Natural killer cell (primary cell): ENCODE measurements around the gene ZBTB22. TPM values are rescaled to one million over a fixed set of nuclear protein-coding genes. Genes with fewer than 3 reads are reported as not detected.

ENCODE experiments used
- ATAC-seq, 3 donors: fragments of 150-1000 bp in 2 of 3; fragments of 200-7000 bp in 1 of 3; cut with Tn5 transposase; 1 replicate in 1 of 3; 2 replicates in 2 of 3; pipeline ENCODE4 v1.10.0; 2021; ENCODE audit warnings: mild to moderate bottlenecking in 2 of 3, moderate library complexity in 2 of 3
- DNase-seq, 2 donors: peaks; one replicate each; pipeline versions ENCODE4 v3.0.0 to v3.0.0-alpha.2; 2013 to 2021; ENCODE audit warnings: mixed read lengths in 1 of 2
- H3K27ac ChIP-seq: one replicate; pipeline ENCODE4 v1.5.1; 2013; ENCODE audit warnings: mild to moderate bottlenecking, low read length
- H3K27me3 ChIP-seq: one replicate; pipeline ENCODE4 v1.6.1; 2013; ENCODE audit warnings: low read length; ENCODE audit not compliant: control insufficient read depth, insufficient read depth
- H3K36me3 ChIP-seq: one replicate; pipeline ENCODE4 v1.6.1; 2013; ENCODE audit warnings: low read length; ENCODE audit not compliant: control insufficient read depth, insufficient read depth
- H3K4me1 ChIP-seq: one replicate; pipeline ENCODE4 v1.6.1; 2013; ENCODE audit warnings: low read length; ENCODE audit not compliant: control insufficient read depth, insufficient read depth
- H3K4me3 ChIP-seq: one replicate; pipeline ENCODE4 v1.5.1; 2013; ENCODE audit warnings: low read length
- H3K9me3 ChIP-seq: one replicate; pipeline ENCODE4 v1.6.1; 2013; ENCODE audit warnings: low read length; ENCODE audit not compliant: control insufficient read depth, insufficient read depth
- H3K27ac Mint-ChIP-seq, 2 donors: one replicate each; pipeline ENCODE4 v1.8.0; 2022; ENCODE audit warnings: mild to moderate bottlenecking in 2 of 2, mixed read lengths in 2 of 2, moderate library complexity in 1 of 2
- H3K27me3 Mint-ChIP-seq, 2 donors: one replicate each; pipeline ENCODE4 v1.8.0; 2022; ENCODE audit warnings: low read depth in 2 of 2, mixed read lengths in 2 of 2
- H3K36me3 Mint-ChIP-seq: one replicate; pipeline ENCODE4 v1.8.0; 2022; ENCODE audit warnings: mixed read lengths
- H3K4me1 Mint-ChIP-seq, 2 donors: one replicate each; pipeline ENCODE4 v1.8.0; 2022; ENCODE audit warnings: mixed read lengths in 2 of 2
- H3K4me3 Mint-ChIP-seq: one replicate; pipeline ENCODE4 v1.8.0; 2022; ENCODE audit warnings: mild to moderate bottlenecking, moderate library complexity, mixed read lengths
- H3K9me3 Mint-ChIP-seq, 2 donors: one replicate each; pipeline ENCODE4 v1.8.0; 2022; ENCODE audit warnings: mixed read lengths in 2 of 2
- WGBS: methylation state at CpG from one replicate; pipeline ENCODE4 v1.1.7; 2013; ENCODE audit warnings: missing lambda C conversion rate; ENCODE audit not compliant: insufficient coverage; 5-methylcytosine and 5-hydroxymethylcytosine counted together
- intact Hi-C: fragments of 100-400 bp; cut with micrococcal nuclease; formaldehyde crosslinking; loops from one replicate; pipeline ENCODE4 v1.14.2; 2022
- total RNA-seq, 4 donors: library from RNA; stranded (reverse); fragments of 120-200 nt in 1 of 4; gene quantifications; one replicate each; pipeline versions ENCODE4 v1.2.3 to v1.2.4, GENCODE V29; 2013 to 2022
- TF ChIP-seq, protein P1 (sequence below): fragments of 200-600 bp; IDR thresholded peaks from one replicate; pipeline ENCODE4 v1.8.0; 2022; ENCODE audit warnings: antibody characterized with exemption

Gene ZBTB22
- total RNA-seq, 3 donors from 2014 or later (not counting 1 experiment from before 2014, with no cell fraction given), result 20.4 to 34.0 (median 25.9) TPM

DNA sequence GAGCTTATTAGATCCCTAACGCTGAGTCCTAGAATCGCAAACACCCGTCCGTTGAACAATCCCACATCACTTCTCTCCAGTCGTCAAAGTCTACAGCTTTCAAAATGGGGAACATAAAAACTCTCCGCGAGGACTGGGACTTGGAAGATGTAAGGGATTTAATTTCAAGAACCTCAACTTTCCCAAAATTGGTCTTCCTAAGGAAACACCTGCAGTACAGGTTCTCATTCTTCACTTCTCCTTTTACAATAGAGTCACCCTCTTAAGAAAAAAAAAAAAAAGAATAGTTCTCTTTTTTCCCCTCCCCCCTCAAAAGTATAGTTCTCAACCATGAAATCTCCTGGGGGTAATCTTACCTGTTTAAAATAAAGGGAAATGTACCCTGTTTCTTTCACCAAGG, 6.6 kb upstream of the ZBTB22 start:
- Mint-ChIP-seq H3K36me3 (peaks cover 13% of the 10 kb centered on the region), H3K9me3 (no peaks in the 10 kb centered on the region)
- WGBS, result 11% methylated on average over 5 of the region's 7 CpGs

DNA sequence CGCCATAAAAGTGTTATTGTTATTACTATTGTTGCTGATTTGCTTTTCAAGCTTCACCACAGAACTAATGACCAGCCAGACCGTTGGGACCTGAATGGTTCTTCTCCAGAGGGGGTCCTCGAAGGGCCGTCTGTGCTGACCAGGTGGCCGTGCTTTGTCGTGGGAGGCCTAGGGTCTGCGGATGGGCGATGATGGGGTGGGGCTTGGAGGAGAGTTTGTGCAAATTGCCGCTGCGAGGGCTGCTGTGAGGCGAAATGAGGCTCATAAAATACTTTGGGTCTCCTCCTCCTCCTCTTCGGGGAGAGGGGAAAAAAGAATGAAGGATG, 6.0 kb upstream of the ZBTB22 start:
- intact Hi-C loops, result loop anchor here (1.0 kb wide), 4 partner anchors 22 to 87 kb away; partner anchors contain the start of genes KIFC1, PFDN6 and WDR46
- ATAC-seq (no peak), DNase-seq (no peak)
- Mint-ChIP-seq H3K9me3 (no peaks in the 10 kb centered on the region), H3K27me3 (no peaks in the 10 kb centered on the region), H3K36me3 (peaks cover 18% of the 10 kb centered on the region), H3K4me3 (peak overlapping the region; percentile 99), H3K4me1 (peaks cover 50 to 57% of the 10 kb centered on the region in 2 donors), H3K27ac (peak overlapping the region; percentile 98)
- H3K4me1 ChIP-seq, result peaks cover 46% of the 10 kb centered on the region
- TF ChIP-seq, protein P1, sequence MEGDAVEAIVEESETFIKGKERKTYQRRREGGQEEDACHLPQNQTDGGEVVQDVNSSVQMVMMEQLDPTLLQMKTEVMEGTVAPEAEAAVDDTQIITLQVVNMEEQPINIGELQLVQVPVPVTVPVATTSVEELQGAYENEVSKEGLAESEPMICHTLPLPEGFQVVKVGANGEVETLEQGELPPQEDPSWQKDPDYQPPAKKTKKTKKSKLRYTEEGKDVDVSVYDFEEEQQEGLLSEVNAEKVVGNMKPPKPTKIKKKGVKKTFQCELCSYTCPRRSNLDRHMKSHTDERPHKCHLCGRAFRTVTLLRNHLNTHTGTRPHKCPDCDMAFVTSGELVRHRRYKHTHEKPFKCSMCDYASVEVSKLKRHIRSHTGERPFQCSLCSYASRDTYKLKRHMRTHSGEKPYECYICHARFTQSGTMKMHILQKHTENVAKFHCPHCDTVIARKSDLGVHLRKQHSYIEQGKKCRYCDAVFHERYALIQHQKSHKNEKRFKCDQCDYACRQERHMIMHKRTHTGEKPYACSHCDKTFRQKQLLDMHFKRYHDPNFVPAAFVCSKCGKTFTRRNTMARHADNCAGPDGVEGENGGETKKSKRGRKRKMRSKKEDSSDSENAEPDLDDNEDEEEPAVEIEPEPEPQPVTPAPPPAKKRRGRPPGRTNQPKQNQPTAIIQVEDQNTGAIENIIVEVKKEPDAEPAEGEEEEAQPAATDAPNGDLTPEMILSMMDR, result no peak
- H3K27me3 ChIP-seq, result no peaks in the 10 kb centered on the region
- H3K36me3 ChIP-seq, result peaks cover 29% of the 10 kb centered on the region
- 1% methylated on average over 12 of the region's 12 CpGs for WGBS
- no peaks in the 10 kb centered on the region for H3K9me3 ChIP-seq
- H3K27ac ChIP-seq, result peak overlapping the region; percentile 85
- H3K4me3 ChIP-seq, result peak overlapping the region; percentile 67

More for the DNA sequence above, 6.6 kb upstream of the ZBTB22 start:
- H3K27ac Mint-ChIP-seq, result peak overlapping the region; percentile 98
- H3K27me3 ChIP-seq, result no peaks in the 10 kb centered on the region
- H3K27ac ChIP-seq, result peak overlapping the region; percentile 85
- no peaks in the 10 kb centered on the region for H3K9me3 ChIP-seq
- peak overlapping the region; percentile 99 for H3K4me3 Mint-ChIP-seq
- H3K4me1 Mint-ChIP-seq, result peaks cover 44 to 51% of the 10 kb centered on the region in 2 donors
- intact Hi-C loops, result no loop called here
- ATAC-seq (no peak), DNase-seq (no peak)
- peaks cover 40% of the 10 kb centered on the region for H3K4me1 ChIP-seq
- H3K4me3 ChIP-seq, result peak overlapping the region; percentile 67
- H3K36me3 ChIP-seq, result peaks cover 24% of the 10 kb centered on the region
- TF ChIP-seq, protein P1, result no peak
- no peaks in the 10 kb centered on the region for H3K27me3 Mint-ChIP-seq

DNA sequence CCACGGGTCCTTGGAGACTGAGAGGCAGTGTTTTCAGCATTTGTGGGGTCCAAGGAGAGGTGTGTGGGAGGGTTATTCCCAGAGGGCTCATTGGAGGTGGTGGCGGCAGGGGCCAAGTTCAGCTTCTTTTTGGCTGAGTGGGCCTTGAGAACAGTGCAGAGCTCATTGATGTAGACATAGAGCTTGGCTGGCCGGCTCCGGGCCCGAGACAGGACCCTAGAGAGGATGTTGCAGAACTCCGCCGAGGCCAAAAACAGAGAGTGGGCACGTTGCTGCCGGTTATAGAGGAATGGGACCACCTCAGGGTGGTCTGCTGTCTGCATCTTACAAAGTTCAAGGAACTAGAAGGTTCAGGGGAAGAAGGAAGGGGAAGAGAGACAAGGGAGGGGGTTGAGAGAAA, 3.7 kb upstream of the ZBTB22 start:
- peaks cover 33% of the 10 kb centered on the region for H3K36me3 ChIP-seq
- TF ChIP-seq, protein P1, result no peak
- H3K4me3 ChIP-seq, result no peak overlapping the region
- H3K9me3 ChIP-seq, result no peaks in the 10 kb centered on the region
- DNase-seq (no peak), ATAC-seq (no peak)
- H3K27me3 ChIP-seq, result no peaks in the 10 kb centered on the region
- 91% methylated on average over 9 of the region's 9 CpGs for WGBS
- Mint-ChIP-seq H3K36me3 (peaks cover 25% of the 10 kb centered on the region), H3K9me3 (no peaks in the 10 kb centered on the region), H3K4me1 (peaks cover 64 to 75% of the 10 kb centered on the region in 2 donors), H3K4me3 (peak overlapping the region; percentile 86), H3K27me3 (no peaks in the 10 kb centered on the region), H3K27ac (peak overlapping the region; percentile 98)
- intact Hi-C loops, result no loop called here
- H3K4me1 ChIP-seq, result peaks cover 64% of the 10 kb centered on the region
- peak overlapping the region; percentile 85 for H3K27ac ChIP-seq
